K562 (cell line): Measurements from ENCODE around the gene PHACTR2. TPM values are rescaled to one million over a fixed set of nuclear protein-coding genes. Genes with fewer than 3 reads are reported as not detected.
A peak's percentile ranks its signal among the peaks of the same experiment; 100 is the strongest.
"Not testable (repeated sequence)": the region's sequence is repeated elsewhere in the genome, so short reads cannot be mapped to it uniquely, and the experiment has no call there.

Source experiments
- ATAC-seq: fragments of 200-7000 bp; cut with Tn5 transposase; 3 replicates; pipeline ENCODE4 v1.9.1; 2020; ENCODE audit warnings: moderate library complexity
- BruUV-seq: library from RNA; stranded (reverse); fragments of 400-500 nt; replicated peaks from 2 replicates; lab custom pipeline; 2021; lab: Mats Ljungman, UMichigan
- CTCF ChIA-PET: fragments of 300-600 bp; formaldehyde crosslinking; extraction: SDS; loops from one replicate; lab custom pipeline; 2021; ENCODE audit warnings: low intra/inter-chr PET ratio; lab: Yijun Ruan, JAX
- POLR2A ChIA-PET: fragments of 300-600, 350-650 bp; sonication (Branson Sonifier 250); formaldehyde crosslinking; extraction: SDS; loops from one replicate; lab custom pipeline; 2021; ENCODE audit warnings: antibody characterized with exemption, inconsistent platforms; lab: Yijun Ruan, JAX
- DNase-seq, 4 experiments: peaks; one replicate each; pipeline versions ENCODE4 v3.0.0 to v3.0.0-alpha.2; 2011 to 2018; ENCODE audit warnings: low spot score in 3 of 4, mixed read lengths in 3 of 4; ENCODE audit errors: extremely low read depth in 1 of 4
- FAIRE-seq: peaks from 2 replicates; lab custom pipeline; 2011; peaks lifted over from hg19 to GRCh38; lab: Jason Lieb, UNC
- H2AFZ ChIP-seq: 2 replicates; pipeline ENCODE4 v1.6.0; 2011; ENCODE audit warnings: low read depth, low read length, control low read depth, inconsistent platforms
- H3K27ac ChIP-seq: fragments of 200-600 bp; 3 replicates; pipeline ENCODE4 v1.8.0; 2011; ENCODE audit warnings: low read depth, mild to moderate bottlenecking, control low read depth, inconsistent platforms, low read length, moderate library complexity, mixed read lengths; ENCODE audit errors: extremely low read depth
- H3K27me3 ChIP-seq, 2 experiments: fragments of 300-600 bp in 1 of 2; 2 replicates in 1 of 2; 3 replicates in 1 of 2; pipeline versions ENCODE4 v1.6.0 to v1.8.0; 2011; ENCODE audit warnings: inconsistent platforms in 2 of 2, low read length in 2 of 2, mild to moderate bottlenecking in 1 of 2, mixed read lengths in 1 of 2, moderate library complexity in 1 of 2; ENCODE audit not compliant: control insufficient read depth in 2 of 2, insufficient read depth in 2 of 2
- H3K36me3 ChIP-seq: fragments of 300-600 bp; 3 replicates; pipeline ENCODE4 v1.8.0; 2011; ENCODE audit warnings: mild to moderate bottlenecking, low read length, inconsistent platforms; ENCODE audit not compliant: control insufficient read depth, insufficient read depth
- H3K4me1 ChIP-seq, 2 experiments: fragments of 200-600 bp in 1 of 2; replicated peaks in 1 of 2; 2 replicates in 1 of 2; 3 replicates in 1 of 2; pipeline versions ENCODE4 v1.5.1 to v1.8.0; 2011; ENCODE audit warnings: inconsistent platforms in 2 of 2, low read length in 2 of 2, mild to moderate bottlenecking in 1 of 2, mixed read lengths in 1 of 2, moderate library complexity in 1 of 2; ENCODE audit not compliant: control insufficient read depth in 2 of 2, insufficient read depth in 2 of 2
- H3K4me2 ChIP-seq: 2 replicates; pipeline ENCODE4 v1.6.1; 2011; ENCODE audit warnings: low read length, control low read depth, inconsistent platforms, mixed read lengths; ENCODE audit not compliant: insufficient read depth
- H3K4me3 ChIP-seq: fragments of 200-600 bp; sonication (generic), shearing (Covaris generic); 2 replicates; pipeline ENCODE4 v1.5.1; 2016; ENCODE audit warnings: control low read depth, inconsistent platforms
- H3K79me2 ChIP-seq: fragments of 200-600 bp; 3 replicates; pipeline ENCODE4 v1.8.0; 2011; ENCODE audit warnings: low read length, inconsistent platforms; ENCODE audit not compliant: control insufficient read depth, insufficient read depth
- H3K9ac ChIP-seq, 2 experiments: 2 replicates each; pipeline versions ENCODE4 v1.6.0 to v1.6.1; 2011; ENCODE audit warnings: low read depth in 2 of 2, low read length in 2 of 2, control low read depth in 1 of 2, inconsistent platforms in 1 of 2, mild to moderate bottlenecking in 1 of 2, mixed read lengths in 1 of 2; ENCODE audit not compliant: insufficient read depth in 1 of 2
- H3K9me1 ChIP-seq: one replicate; pipeline ENCODE4 v1.6.0; 2011; ENCODE audit warnings: inconsistent platforms, mild to moderate bottlenecking, low read length, moderate library complexity; ENCODE audit not compliant: control insufficient read depth, insufficient read depth
- H3K9me3 ChIP-seq: replicated peaks from 2 replicates; pipeline ENCODE4 v1.5.1; 2011; ENCODE audit warnings: low read depth, low read length, inconsistent platforms; ENCODE audit not compliant: control insufficient read depth, insufficient read depth
- H4K20me1 ChIP-seq: replicated peaks from 2 replicates; pipeline ENCODE4 v1.6.1; 2011; ENCODE audit warnings: low read length, inconsistent platforms, mixed read lengths; ENCODE audit not compliant: control insufficient read depth, insufficient read depth
- CBX3 ChIP-seq, 2 experiments: IDR thresholded peaks; 1 replicate in 1 of 2; 2 replicates in 1 of 2; pipeline ENCODE4 v1.6.1; 2012; ENCODE audit warnings: inconsistent platforms in 2 of 2, low read length in 2 of 2, borderline replicate concordance in 1 of 2, control low read depth in 1 of 2
- TRIM24 ChIP-seq, 2 experiments: fragments of 450-650 bp; IDR thresholded peaks; 2 replicates each; pipeline ENCODE4 v1.6.1; 2016
- TRIM28 ChIP-seq: fragments of 450-650 bp; IDR thresholded peaks from 2 replicates; pipeline ENCODE4 v1.6.1; 2017
- ZNF707 ChIP-seq: fragments of 250-450 bp; sonication (Bioruptor Pico); conservative IDR thresholded peaks from 2 replicates; pipeline ENCODE4 v1.8.0; 2022; ENCODE audit warnings: inconsistent platforms, mild to moderate bottlenecking, moderate library complexity
- ZNF766 ChIP-seq: fragments of 200-800 bp; sonication (Bioruptor generic); conservative IDR thresholded peaks from 2 replicates; pipeline ENCODE4 v1.6.1; 2016; ENCODE audit warnings: missing genetic modification characterization, missing compliant biosample characterization
- in situ Hi-C: fragments of 300-500 bp; cut with MboI; formaldehyde crosslinking; loops from 4 replicates; pipeline ENCODE4 v1.15.0; 2018; ENCODE audit warnings: inconsistent platforms, mixed read lengths
- intact Hi-C: fragments of 100-400 bp; cut with micrococcal nuclease; formaldehyde crosslinking; loops from 2 replicates; pipeline ENCODE4 v1.14.2; 2022
- polyA plus RNA-seq, 8 experiments: library from polyadenylated mRNA; depleted of rRNA in 4 of 8; stranded (reverse) in 5 of 8; unstranded in 3 of 8; fragments of >200 nt; fragmentation: Nextera tagmentation in 2 of 8; fragmentation: Illumina TruSeq in 1 of 8; extraction: Ambion mirVana in 2 of 8; extraction: Trizol in 1 of 8; gene quantifications; 2 replicates each; pipeline versions ENCODE4 v1.2.1 to v1.2.3, GENCODE V29; 2011 to 2014; ENCODE audit warnings: inconsistent platforms in 1 of 8, missing spikeins in 1 of 8
- total RNA-seq, 7 experiments: library from RNA; depleted of rRNA in 6 of 7; stranded (reverse); fragments of >200 nt in 6 of 7; fragmentation: Illumina TruSeq in 2 of 7; extraction: Trizol in 2 of 7; gene quantifications; 2 replicates each; pipeline versions ENCODE4 v1.2.1 to v1.2.3, GENCODE V29; 2011 to 2021; ENCODE audit warnings: low replicate concordance in 1 of 7
- TF ChIP-seq, protein P1 (sequence below): fragments of 450-650 bp; IDR thresholded peaks from 2 replicates; pipeline ENCODE4 v1.6.1; 2018; ENCODE audit warnings: mild to moderate bottlenecking, low read depth; ENCODE audit not compliant: partially characterized antibody
- TF ChIP-seq, protein P2 (sequence below): fragments of 450-650 bp; IDR thresholded peaks from 2 replicates; pipeline ENCODE4 v1.6.1; 2016; ENCODE audit warnings: mild to moderate bottlenecking

Gene PHACTR2
- total and polyA plus RNA-seq, 9 of the 15 experiments (the other 6 are each of a cell fraction or from before 2014, with no cell fraction given): 5.3 to 52.5 (median 22.9) TPM

DNA sequence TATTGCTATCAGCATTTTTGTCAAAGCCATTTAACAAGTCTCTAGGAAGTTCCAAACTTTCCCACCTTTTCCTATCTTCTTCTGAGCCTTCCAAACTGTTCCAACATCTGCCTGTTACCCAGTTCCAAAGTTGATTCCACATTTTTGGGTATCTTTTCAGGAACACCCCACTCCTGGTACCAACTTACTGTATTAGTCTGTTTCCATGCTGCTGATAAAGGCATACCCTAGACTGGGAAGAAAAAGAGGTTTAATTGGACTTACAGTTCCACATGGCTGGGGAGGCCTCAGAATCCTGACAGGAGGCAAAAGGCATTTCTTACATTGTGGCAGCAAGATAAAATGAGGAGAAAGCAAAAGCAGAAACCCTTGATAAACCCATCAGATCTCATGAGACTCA, 108.6 kb downstream of the PHACTR2 start:
- BruUV-seq, H3K79me2 ChIP-seq, in situ Hi-C loops, H2AFZ ChIP-seq, POLR2A ChIA-PET, H3K27ac ChIP-seq, DNase-seq, FAIRE-seq, H3K9me3 ChIP-seq, H3K4me1 ChIP-seq, H3K4me3 ChIP-seq, H4K20me1 ChIP-seq, intact Hi-C loops, H3K27me3 ChIP-seq, CTCF ChIA-PET, H3K4me2 ChIP-seq, ATAC-seq, H3K9ac ChIP-seq, H3K9me1 ChIP-seq: not testable (repeated sequence)
- H3K36me3 ChIP-seq: peaks cover 11% of the 10 kb centered on the region
- TF ChIP-seq, protein P1, sequence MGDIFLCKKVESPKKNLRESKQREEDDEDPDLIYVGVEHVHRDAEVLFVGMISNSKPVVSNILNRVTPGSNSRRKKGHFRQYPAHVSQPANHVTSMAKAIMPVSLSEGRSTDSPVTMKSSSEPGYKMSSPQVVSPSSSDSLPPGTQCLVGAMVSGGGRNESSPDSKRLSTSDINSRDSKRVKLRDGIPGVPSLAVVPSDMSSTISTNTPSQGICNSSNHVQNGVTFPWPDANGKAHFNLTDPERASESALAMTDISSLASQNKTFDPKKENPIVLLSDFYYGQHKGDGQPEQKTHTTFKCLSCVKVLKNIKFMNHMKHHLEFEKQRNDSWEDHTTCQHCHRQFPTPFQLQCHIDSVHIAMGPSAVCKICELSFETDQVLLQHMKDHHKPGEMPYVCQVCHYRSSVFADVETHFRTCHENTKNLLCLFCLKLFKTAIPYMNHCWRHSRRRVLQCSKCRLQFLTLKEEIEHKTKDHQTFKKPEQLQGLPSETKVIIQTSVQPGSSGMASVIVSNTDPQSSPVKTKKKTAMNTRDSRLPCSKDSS: peak; percentile 62
- TF ChIP-seq, protein P2, sequence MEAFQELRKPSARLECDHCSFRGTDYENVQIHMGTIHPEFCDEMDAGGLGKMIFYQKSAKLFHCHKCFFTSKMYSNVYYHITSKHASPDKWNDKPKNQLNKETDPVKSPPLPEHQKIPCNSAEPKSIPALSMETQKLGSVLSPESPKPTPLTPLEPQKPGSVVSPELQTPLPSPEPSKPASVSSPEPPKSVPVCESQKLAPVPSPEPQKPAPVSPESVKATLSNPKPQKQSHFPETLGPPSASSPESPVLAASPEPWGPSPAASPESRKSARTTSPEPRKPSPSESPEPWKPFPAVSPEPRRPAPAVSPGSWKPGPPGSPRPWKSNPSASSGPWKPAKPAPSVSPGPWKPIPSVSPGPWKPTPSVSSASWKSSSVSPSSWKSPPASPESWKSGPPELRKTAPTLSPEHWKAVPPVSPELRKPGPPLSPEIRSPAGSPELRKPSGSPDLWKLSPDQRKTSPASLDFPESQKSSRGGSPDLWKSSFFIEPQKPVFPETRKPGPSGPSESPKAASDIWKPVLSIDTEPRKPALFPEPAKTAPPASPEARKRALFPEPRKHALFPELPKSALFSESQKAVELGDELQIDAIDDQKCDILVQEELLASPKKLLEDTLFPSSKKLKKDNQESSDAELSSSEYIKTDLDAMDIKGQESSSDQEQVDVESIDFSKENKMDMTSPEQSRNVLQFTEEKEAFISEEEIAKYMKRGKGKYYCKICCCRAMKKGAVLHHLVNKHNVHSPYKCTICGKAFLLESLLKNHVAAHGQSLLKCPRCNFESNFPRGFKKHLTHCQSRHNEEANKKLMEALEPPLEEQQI: 0 out of 2 replicates have a peak, but pooled peaks have one; percentile 20
- TF ChIP-seq ZNF766 (CRISPR knock-in tag) (peak; percentile 74), TRIM24 (IDR thresholded peaks at IDR 0.05) (peak in 1 of 2 experiments; percentile 50; a peak in 1 of 4 replicates), TRIM28 (peak; percentile 87), ZNF707 (peak; percentile 100), CBX3 (IDR thresholded peaks at IDR 0.05; ENCODE audit: borderline replicate concordance in 1 of 2, low read length in 2 of 2) (peak in 1 of 2 experiments; percentile 91; a peak in 2 of 3 replicates)
